LHCN-M2 (cell line): ENCODE measurements around the gene RINL. TPM values are rescaled to one million over a fixed set of nuclear protein-coding genes. Genes with fewer than 3 reads are reported as not detected.
A peak's percentile ranks its signal among the peaks of the same experiment; 100 is the strongest.

Source experiments
- DNase-seq: peaks from one replicate; pipeline ENCODE4 v3.0.0-alpha.2; 2012; ENCODE audit warnings: low read depth
- total RNA-seq: library from RNA; depleted of rRNA; stranded (reverse); fragments of >200 nt; gene quantifications from 2 replicates; pipeline ENCODE4 v1.2.3, GENCODE V29; 2014

RINL gene
- total RNA-seq, 1 experiment from 2014 or later: 0.34 TPM

- no peak for DNase-seq
Measured at GRCh38 chr19:38850436-38850975, 27.6 kb downstream of the RINL start.

GRCh38 chr19:38849860-38850435, 28.1 kb downstream of the RINL start, which contains the start of gene HNRNPL:
TSS of gene HNRNPL (minus strand) at chr19:38849986. CDS start at chr19:38849966, 20 bp downstream.
- peak; percentile 100 for DNase-seq

- DNase-seq: peak; percentile 94
Measured at GRCh38 chr19:38849147-38849859, 28.8 kb downstream of the RINL start.

GRCh38 chr19:38848299-38849146, 29.6 kb downstream of the RINL start:
- no peak for DNase-seq

GRCh38 chr19:38846097-38846496, 32.0 kb downstream of the RINL start:
- no peak for DNase-seq

GRCh38 chr19:38845374-38846024, 32.6 kb downstream of the RINL start:
- DNase-seq: peak; percentile 17

GRCh38 chr19:38844093-38844686, 33.9 kb downstream of the RINL start:
- DNase-seq: no peak

GRCh38 chr19:38843175-38843758, 34.8 kb downstream of the RINL start:
- no peak for DNase-seq

- no peak for DNase-seq
Measured at GRCh38 chr19:38842439-38843174, 35.5 kb downstream of the RINL start.

GRCh38 chr19:38841787-38842438, 36.2 kb downstream of the RINL start:
- no peak for DNase-seq

GRCh38 chr19:38841180-38841766, 36.8 kb downstream of the RINL start:
- DNase-seq: no peak

GRCh38 chr19:38840583-38840968, 37.5 kb downstream of the RINL start:
- peak; percentile 53 for DNase-seq

GRCh38 chr19:38839816-38840582, 38.1 kb downstream of the RINL start:
- DNase-seq: no peak

GRCh38 chr19:38838986-38839761, 38.9 kb downstream of the RINL start:
- no peak for DNase-seq

- DNase-seq: peak; percentile 18
Measured at GRCh38 chr19:38838208-38838985, 39.7 kb downstream of the RINL start.

GRCh38 chr19:38837656-38838121, 40.4 kb downstream of the RINL start:
- no peak for DNase-seq
